HG02642 (cell line): ENCODE measurements around the gene PRLR.

Experiments used
- ATAC-seq: cut with Tn5 transposase; IDR thresholded peaks from one replicate; pipeline ENCODE4 v1.9.1; 2021; ENCODE audit warnings: mild to moderate bottlenecking; ENCODE audit not compliant: unreplicated experiment, poor library complexity

The PRLR gene

DNA sequence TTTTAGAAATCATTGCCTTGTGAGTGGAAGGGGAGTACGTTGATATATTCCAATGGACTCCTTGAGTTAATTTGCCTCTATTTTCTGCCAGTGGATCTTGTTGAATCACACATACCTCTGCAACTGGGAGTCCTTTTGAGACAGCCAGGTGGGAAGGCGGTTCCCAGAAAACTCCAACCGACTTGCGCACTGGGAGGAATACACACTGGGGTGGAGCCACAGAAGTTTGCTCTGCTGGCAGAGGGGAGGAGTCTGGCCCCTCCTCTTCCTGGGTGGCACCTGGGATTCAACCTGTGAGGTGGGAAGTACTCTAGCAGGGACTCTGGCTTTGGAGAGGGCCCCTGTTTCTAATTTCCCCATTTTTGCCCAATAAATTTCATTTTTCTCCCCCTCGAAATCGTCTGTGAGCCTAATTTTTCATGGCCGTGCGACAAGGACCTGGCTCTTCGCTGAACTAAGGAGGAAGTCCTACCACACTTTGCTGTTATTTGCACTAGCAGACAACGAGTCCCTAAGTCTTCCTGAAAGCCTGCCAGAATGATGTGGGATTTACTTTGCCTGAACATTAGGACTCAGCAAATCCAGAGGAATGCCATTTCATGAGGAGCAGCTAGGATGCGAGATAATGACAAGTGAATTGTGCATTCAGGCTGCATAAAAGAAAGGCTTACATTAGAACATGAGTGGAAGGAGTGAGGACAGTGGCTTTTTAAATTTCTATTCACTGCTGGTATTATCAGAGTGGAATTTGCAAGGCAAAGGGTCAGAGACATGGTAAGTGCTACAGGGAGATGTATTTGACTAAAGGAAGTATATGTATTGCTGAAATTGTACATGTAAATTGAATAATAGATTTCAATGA lies 67.2 kb downstream of the PRLR start:
- no peak for ATAC-seq

DNA sequence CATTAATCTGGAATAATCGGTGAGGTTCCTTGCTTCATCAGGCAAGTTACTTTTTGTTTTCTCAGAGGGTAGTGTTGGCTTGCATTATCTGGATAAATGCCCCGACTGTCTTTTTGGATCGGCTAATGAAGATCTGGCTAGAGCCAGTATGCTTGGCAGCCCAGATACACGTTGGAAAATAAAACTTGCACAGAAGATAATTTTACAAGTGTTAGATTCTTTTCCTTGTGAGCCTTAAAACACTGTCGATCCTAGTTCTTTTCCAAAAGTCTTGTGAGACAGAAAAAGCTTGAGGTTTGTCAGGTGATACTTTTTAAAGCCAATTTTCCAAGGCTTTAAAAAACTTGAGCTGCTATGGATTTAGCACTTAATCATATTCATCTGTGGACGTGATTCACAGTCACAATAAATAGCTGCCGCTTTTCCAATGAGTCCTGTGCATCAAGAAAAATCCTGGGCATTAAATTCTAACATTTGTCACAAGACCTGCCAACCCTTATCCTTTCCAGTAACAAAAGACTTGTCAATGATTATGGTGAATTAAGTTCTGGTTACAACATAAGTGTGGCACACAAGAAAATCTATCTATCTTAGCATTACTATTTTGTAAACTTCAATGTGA lies 68.5 kb downstream of the PRLR start:
- no peak for ATAC-seq

DNA sequence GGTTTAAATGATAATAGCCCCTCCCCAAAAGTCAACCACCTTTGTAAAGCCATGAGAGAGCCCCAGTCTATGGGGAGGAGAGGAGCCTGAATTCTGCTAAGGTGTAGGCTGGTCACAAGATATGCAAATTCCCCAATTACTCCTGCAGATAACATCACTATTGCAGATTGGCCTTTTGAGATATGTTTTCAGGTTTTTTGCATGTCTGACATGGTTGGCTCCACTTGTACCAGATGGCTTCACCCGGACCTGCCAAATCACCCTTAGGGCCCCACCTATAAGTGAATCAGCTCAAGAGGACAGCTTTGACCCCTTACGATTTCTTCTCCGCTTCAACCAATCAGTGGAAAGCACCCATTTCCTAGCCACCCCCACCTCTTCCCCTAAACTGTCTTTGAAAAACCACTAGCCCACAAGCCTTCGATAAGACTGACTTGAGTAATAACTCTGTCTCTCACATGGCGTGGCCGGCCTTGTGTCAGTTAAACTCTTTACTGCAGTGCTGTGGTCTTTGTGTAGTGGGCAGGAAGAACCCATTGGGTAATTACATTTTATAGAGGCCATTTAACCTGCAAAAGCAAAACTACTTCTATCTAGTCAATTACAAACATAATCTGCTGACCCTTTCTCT lies 69.7 kb downstream of the PRLR start:
- no peak for ATAC-seq

DNA sequence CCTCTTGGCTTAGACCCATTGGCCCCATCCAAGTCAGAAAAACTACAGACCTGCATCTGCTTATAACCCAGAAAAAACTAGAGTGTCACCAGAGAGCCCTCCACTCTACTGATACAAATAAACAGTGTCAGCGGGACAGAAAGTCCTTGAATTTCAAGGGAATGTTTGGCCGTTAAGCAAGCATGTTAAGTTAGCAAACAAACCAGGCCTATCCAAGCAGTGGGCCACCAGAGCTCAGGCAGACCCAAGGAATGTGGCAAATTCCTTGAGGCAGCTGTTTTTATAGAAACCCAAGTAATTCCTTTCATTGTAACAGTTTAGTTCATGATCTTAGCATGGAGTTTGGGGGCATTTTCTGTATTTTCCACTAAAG lies 70.9 kb downstream of the PRLR start:
- no peak for ATAC-seq

DNA sequence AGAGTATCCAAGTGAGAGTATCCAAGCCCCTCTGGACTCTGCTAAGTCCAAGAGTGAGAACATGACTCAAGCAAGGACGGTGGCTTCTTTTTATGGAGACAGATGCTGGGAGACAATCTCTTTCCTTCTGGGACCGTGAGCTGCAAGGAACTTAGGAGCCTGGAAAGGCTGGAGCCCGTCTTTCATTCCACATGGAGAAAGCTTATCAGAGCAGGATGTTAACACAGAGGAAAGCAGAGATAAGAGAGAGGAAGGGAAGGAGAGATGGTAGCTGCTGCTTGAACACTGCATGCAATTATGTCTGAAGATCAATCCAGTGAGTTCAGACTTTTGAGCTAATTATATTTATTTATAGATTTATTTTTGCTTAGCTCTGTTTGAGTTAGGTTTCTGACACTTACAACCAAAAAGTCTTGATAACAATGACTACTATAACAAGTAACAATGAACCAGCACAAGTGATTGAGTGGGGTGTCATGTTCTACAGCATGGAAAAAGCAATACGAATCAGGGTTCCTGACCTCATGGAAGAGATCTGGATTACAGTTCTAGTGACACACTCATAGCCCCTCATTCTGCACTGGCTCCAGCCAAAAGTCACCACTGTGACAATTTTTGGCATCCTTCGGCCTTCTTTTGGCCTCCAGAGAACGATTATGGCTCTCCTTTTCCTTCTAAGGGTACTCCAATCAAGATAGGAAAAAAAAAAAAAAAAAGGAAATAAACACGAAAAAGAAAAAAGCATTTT lies 71.5 kb downstream of the PRLR start:
- no peak for ATAC-seq

DNA sequence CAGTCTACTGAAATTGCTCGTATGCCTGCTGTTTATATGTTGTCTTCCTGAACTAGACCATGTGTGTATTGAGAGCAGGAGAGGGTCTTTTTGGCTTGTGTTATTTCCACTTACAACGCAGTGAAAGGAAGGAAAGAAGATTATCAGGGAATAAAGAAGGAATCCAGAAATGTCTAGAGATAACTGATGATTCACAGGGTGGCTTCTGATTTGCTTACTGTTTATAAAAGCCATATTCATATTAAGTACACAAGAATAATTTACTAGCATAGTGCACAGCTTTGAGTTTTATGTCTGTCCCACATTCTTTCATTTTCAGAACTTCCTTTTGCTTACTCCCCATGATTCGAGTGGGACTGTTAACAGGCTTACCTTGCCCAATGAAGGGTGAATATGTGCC lies 72.1 kb downstream of the PRLR start:
- ATAC-seq, result no peak

DNA sequence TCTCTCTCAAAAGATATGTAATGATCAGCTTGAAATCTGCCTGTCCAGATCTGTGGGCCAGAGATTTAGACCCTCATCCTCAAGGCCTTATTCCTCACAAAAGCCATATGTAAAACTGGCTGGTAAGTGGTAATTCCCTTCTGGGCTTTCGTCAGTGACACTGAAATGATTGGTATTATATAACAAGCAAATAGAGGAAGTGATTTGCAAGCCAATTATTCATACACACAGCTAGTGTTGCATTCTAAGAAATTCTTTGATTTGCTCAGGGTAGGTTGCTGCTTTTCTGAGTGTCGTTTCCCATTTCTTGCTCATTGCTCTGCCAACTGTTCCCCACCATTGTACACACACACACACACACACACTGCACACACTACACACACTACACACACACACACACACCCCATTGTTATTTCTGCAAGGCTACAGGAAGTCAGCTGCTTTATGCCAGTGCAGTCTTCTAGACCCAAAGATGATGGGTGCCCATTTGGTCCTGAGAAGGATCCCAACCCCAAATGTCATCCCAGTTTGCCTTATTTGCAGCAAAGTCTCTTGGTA lies 76.8 kb downstream of the PRLR start:
- ATAC-seq, result no peak

DNA sequence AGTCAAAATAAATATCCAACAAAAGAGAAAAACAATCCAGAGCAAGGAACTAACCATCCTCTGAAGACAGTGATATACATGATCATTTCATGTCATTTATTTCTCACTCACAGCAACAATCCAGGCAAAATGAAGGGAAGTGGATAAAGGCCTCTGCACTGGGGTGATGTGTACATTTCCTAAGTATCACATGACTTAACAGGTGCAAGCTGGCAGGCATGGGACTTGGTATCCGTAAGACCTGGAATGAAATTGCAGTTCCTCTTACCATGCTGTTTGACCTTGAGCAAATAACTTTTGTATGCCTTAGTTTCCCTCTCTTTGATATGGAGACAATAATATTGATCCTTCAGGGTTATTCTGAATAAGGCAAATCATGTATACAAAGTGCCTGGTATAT lies 77.6 kb downstream of the PRLR start:
- no peak for ATAC-seq

DNA sequence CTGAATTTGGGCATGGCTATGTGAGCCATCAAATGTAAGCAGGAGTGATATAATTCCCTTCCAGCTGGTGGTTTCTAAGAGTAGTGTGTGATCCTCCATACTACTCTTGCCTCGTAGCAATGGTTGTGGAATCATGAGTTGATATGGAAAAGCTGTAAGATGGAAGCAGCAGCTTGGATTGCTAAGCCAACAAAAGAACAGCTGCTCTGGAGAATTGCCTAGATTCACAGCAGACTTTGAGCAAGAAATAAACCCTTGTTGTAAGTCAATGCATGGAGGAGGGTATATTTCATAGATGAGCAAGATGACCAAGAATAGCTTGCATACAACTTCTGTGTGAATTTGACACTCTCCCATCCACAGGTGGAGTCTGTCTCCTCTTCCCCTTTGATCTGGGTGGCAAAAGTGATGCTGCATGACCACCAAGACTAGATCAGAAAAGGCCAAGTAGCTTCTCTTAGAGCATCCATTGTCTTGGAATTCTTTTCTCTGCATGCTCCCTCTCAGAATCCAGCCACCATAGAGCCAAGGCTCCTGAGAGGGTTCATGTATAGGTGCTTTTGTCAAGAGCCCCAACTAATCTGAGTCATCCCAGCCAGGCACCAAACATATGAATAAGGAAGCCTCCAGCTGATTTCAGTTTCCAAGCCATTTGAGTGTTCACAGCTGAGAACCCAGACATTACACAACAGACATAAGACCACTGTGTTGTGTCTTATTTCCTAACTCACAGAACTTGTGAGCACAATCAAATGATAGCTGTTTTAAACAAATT lies 79.0 kb downstream of the PRLR start:
- no peak for ATAC-seq

DNA sequence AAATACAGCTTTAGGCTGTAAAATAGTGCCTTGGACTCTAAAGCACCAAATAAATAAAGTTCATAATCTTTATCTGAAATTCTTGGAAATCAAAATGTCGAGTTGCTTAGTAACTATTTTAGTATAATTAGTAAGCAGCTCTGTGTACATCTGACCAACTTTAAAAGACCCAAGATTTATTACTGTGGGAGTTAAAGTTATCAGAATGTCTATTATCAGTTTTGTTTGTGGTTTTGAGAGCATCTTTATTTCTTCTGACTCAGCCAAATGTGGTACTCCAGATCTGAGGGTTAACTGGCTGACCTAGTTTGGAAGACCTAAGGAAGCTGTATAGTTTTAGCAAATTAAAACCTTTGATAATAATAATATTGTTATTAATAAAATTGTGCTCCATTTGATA lies 81.2 kb downstream of the PRLR start:
- no peak for ATAC-seq

DNA sequence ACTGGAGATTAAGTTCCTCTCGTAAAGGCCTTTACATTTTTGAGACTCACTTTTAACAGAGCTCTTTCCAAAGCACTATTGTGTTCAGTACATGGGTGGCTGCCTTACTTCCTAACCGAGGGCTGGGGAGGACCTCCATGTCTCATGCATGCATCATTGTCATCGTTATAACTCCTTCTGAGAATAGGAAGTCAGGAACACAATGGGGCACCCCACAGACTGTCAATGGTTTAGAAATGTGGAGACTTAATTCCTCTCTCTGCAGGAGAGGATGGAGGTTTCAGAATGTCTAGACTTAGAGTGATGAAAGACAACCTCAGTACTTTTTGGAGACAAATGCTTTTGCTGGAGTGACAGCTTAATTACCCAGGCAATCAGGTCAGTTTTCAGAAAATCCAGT lies 83.9 kb downstream of the PRLR start:
- ATAC-seq, result no peak

DNA sequence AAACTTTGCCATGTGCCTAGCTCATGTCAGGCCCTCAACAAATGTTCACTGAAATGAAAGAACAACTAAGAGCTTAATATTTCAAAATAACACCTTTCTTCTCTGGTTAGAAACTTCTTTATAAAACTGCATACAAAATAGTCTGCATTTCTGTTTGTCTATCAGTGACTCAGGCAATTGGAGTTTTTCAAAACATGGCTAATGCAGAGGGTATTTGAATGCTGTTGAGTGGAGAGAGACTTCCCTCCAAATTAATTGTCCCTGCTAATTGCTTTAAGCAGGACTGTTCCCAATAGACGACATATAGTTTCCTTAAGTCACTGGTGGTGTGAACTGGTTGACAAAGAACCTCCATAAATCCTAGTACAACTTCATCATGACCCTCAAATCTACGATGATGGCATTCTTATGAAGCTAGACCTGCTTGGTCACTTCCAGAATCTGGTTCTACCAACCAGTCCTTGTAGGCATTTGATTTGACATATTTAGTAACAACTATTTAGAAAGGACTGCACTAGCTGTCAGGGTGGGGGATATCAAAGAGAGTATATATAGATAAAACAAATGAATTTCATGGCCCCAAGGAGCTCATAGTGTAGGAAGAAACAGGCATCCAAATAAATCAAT lies 84.5 kb downstream of the PRLR start:
- no peak for ATAC-seq

DNA sequence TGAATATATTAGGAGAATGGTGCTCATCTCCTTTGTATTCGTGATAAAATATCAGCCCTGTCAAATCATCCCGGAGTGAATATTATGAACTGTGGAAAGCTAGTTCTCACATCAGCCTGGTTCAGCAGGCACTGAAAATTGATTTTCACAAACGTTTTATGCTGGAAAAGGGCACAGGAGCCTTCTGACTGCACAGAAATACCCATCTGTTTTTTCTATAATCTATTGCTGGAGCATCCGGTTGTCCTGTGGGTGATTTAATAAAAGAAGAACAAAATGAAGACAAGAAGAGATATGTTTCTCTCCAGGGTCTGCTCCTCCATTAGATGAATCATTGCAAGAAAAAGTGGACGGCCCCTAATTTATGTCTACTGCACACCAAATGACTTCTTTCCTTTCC lies 85.3 kb downstream of the PRLR start:
- ATAC-seq, result no peak

DNA sequence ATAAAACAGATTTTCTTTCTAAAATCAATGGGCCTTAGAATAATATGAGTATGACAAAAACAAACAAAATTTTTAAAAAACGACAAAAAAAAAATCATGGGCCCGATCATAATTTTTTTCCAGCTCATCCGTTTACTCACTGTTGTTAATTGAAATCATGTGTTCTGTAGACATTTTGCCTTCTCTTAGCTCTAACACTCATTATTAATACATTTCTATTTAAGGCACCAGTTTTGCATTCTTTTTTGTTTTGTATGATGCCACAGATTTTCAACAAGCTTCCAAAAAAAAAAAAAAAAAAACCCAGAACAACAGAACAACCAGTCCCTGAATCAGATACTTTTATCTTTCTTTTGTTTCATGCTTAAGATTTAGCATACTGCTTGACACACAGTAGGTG lies 86.4 kb downstream of the PRLR start:
- no peak for ATAC-seq

DNA sequence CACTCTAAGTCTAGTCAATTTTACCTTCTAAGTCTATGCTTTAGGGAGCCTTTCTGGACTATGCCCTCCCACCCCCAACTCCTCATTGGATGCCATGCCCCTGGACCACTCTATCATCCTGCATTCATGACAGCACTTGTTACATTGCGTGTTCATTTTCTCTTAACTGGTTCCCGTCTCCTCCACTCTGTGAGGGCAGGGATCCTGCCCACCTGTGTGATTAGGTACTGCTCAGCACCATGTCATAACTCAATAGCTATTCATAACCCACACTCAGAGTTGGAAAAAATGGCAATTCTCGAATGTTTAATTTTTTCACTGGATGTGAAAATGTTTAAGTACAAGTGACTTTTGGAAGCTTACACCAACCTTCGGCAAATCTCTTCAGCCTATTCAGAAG lies 88.5 kb downstream of the PRLR start:
- ATAC-seq, result no peak

DNA sequence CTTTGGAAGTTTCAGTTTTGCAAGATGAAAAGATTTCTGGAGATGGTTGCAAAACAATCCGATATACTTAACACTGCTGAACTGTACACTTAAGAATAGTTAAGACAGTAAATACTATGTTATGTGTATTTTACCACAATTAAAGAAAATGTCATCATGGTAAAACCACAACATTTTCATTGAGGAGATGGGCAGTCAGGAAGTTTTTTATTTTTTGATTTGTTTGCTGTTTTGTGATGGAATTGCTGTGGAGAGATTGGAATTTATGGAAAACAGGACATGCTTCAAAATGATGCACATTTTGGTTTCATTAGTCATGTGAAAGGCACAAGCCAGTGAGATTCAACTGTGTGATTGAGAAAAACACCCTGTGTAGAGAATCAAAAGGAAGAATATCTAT lies 92.1 kb downstream of the PRLR start:
- ATAC-seq, result no peak

DNA sequence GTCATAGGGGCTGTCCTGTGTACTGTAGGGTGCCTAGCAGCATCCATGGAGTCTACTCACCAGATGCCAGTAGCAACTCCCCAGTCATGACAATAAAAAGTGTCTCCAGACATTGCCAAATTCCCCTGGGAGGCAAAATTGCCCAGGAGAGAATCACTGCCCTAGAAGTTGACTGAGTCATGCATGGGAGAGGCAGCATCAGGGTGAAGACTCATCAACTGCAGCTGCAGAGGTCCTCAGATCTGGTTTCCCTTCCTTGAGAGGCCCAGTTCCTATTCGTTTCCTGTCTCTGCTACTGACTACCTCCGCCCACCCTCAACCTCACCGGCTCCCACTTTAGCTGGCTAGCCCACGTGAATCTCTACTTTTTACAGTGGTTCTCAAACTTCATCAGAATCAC lies 93.9 kb downstream of the PRLR start:
- ATAC-seq, result no peak

DNA sequence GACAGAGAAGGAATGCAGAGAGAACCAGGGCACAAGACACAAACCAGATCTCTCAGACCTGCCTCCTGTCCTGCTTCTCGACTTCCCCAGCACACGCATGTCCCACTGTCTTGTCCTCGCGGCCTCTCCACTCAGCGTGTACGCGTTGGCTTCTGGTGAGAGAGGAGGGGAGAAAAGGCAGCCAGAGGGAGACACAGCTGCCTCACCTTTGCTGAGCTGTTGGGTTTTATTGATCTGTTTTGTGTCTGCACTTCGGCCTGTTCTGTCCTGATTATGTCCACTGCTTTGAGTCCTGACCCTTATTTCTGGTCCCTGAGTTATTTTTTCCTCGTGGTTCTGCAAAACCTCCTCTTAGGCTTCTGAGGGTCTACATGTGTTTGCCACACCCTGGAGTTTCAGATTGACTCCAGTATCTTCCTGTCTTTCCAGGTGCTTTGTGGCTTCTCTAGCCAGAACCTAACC lies 95.0 kb downstream of the PRLR start:
- no peak for ATAC-seq

DNA sequence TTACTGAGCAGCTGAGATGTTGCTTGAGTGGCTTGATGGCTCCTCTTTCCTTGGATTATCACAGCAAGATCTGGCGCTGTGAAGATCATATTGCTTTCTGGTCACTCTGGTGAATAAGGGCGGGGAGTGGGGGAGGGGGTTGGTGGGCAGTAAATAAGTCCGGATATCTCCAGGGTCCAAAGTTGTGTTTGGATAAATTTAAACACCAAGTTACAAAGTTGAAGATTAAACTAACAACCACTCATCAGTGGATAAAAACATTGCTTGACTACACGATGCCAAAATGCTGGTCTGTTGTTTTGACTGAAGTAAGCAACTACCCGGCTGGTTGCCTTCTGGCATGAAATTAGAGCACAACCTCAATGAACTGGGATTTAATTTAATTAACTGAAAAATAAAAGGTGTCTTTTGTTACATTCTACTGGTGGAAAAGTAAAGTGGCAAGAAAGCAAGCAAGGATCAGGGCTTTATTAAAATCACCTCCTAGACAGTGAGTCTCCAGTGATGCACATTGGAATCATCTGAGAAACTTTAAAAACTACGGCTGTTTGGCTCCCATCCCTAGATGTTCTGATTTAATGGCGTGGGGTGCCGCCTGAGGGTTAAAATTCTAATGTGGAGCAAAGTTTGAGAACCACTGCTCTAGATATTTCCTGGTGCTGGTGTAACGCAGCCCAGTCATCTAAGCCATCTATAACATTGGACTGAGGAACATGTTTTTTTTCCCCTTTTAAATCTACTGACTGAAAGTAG lies 95.8 kb downstream of the PRLR start:
- ATAC-seq, result no peak
